NCI-H82 (cell line): ENCODE measurements around the gene MMP12.
"Not testable (repeated sequence)": the region's sequence is repeated elsewhere in the genome, so short reads cannot be mapped to it uniquely, and the experiment has no call there.

ENCODE experiments used
- DNase-seq: peaks from one replicate; lab custom pipeline; 2025; lab: John Stamatoyannopoulos, UW

Gene MMP12

GRCh38 chr11:102874852-102875251 is at the start of gene MMP12:
TSS of gene MMP12 (minus strand) at chr11:102874982. CDS start at chr11:102874937, 45 bp downstream.
- DNase-seq = no peak

DNA sequence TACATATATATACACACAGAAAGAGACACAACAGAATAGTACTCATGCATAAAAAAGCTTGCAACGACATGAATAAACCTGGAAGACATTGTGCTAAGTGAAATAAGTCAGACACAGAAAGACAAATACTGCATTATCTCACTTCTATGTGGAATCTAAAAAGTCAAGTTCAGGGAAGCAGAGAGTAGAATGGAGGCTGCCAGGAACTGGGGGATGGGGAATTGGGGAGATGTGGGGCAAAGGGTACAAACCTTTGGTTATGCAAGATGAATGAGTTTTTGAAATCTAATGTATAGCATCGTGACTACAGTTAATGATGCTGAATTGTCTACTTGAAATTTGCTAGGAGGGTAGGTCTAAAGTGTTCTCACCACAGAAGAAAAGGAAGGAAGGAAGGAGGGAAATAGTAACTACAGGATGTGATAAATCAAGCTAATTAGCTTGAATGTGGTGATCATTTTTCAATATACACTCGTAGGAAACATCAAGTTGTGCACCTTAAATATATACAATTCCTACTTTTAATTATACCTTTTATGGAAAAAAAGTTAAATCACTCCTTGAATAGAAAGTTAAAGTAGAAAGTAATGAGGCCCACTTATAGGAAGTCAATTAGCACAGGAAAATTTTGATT is 46.9 kb upstream of the MMP12 start:
- DNase-seq = no peak

GRCh38 chr11:102920118-102920684 is 45.4 kb upstream of the MMP12 start:
- DNase-seq = no peak

GRCh38 chr11:102915044-102915375 is 40.2 kb upstream of the MMP12 start:
- DNase-seq = no peak

- DNase-seq = peak; percentile 9
These were observed 39.7 kb upstream of the MMP12 start for GRCh38 chr11:102914238-102915043.

- DNase-seq = no peak
These were observed 37.7 kb upstream of the MMP12 start for GRCh38 chr11:102912482-102912830.

- DNase-seq = no peak
These were observed 37.1 kb upstream of the MMP12 start for GRCh38 chr11:102911758-102912481.

- not testable (repeated sequence) for DNase-seq
These were observed 31.1 kb upstream of the MMP12 start for GRCh38 chr11:102905848-102906247.

DNA sequence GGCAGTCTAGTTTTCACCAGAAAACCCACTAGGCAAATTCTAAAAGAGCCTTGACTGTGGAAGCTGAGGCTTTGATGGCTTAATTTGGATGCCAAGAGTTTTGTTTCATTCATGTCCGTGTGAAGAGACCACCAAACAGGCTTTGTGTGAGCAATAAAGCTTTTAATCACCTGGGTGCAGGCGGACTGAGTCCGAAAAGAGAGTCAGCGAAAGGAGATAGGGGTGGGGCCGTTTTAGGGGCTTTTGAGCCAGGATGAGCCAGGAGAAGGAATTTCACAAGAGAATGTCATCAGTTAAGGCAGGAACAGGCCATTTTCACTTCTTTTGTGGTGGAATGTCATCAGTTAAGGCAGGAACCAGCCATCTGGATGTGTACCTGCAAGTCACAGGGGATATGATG is 29.1 kb upstream of the MMP12 start:
- not testable (repeated sequence) for DNase-seq

DNA sequence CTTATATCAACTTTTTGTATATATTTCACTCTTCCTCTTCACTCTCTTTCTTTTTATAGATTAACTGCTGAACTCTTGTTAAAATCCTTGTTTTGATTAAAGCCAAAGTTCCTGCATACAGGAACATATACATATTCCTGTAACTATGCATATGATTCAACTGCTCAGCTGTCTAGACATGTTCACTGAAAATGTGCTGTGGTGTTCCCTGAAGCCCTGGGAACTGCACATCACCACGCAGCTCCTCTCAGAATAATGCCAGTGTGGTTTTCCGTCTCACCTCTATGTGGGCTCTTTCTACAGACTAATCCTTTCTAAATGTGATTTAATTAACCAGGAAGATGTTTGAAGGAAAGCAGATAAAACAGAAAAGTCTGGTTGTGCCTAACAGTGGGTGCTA is 25.6 kb upstream of the MMP12 start:
- DNase-seq = no peak

DNA sequence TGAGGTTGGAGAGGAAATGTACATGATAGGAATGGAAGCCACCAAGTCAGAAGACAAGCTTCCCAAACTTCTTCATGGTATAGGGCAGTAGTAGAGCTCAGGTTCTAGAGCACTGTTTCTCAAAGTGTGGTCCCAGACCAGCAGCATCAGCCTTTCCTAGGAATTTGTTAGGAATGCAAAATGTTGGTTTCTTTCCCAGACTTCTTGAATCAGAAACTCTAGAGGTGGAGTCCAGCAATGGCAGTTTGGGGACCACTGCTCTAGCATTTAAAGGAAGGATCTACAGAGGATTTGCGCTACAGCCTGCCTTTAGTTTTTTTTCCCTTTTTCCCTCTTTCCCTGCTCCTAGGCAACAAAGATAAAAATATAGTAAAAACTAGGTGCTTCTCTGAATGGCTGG is 17.0 kb upstream of the MMP12 start:
- no peak for DNase-seq

DNA sequence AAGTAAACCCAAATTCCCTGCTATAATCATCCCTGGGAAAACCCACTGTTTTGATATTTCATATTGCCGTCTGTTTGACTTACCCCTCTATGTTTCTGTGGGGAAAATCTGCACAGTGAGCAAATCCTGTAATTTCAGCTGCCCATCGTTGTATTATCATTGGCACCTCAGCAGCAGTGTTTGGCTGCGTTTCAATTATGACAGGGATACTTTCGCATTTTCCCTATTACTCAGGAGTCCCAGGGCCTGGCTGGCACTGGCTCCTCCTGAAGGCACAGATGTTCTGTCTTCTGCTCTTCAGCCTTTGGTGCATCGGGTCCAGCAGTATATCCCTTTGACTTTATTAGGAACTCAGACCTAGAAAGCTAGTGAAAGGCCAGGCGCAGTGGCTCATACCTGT is 12.2 kb upstream of the MMP12 start:
- no peak for DNase-seq

- DNase-seq = no peak
These were observed 8.4 kb upstream of the MMP12 start for GRCh38 chr11:102883141-102883540.

DNA sequence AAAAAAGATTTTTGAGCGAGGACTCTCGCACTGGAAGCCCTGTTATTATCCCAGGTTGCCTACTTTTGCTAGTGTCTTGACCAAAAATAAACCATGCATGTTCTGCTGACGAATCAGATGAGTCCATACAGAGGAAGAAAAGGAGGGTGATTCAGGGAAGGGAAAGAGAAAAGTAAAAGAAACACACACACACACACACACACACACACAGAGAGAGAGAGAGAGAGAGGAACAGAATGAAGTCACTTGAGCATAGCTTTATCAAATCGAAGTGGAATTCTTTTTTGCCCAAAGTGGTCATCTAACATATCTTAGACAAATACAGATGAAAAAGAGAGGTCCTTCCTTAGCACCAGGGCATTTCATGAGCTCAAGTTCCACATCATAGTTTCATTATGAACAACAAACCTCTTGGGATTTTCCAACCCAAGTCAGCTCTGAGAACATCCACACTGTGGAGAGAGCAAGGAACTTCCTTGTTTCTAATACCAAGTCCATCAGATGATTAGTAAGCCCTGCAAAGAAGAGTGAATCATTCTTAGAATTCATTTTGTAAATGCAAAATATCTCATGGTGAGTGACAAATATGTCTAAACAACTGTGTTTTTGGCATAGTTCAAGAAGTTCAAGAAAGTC is 7.7 kb upstream of the MMP12 start:
- DNase-seq = no peak

GRCh38 chr11:102879801-102880200 is 5.0 kb upstream of the MMP12 start:
- no peak for DNase-seq

DNA sequence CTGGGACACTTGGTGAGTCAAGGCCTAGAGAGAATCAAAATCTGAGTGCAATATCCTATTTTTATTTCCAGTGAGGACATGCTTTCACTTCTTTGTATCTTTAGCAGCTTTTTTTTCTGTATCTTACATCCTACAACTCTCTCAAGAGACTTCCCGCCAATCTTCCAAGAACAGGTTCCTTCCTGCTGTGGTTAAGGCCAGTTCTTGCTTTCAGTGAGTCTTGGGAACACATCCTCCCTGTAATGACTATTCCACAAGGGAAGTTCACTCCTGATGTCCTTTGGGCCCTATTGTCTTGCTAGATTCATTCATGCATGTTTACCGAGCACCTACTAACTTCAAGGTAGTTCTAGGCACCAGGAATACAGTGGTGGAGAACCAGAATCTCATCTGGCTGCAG is 3.8 kb upstream of the MMP12 start:
- DNase-seq = no peak

DNA sequence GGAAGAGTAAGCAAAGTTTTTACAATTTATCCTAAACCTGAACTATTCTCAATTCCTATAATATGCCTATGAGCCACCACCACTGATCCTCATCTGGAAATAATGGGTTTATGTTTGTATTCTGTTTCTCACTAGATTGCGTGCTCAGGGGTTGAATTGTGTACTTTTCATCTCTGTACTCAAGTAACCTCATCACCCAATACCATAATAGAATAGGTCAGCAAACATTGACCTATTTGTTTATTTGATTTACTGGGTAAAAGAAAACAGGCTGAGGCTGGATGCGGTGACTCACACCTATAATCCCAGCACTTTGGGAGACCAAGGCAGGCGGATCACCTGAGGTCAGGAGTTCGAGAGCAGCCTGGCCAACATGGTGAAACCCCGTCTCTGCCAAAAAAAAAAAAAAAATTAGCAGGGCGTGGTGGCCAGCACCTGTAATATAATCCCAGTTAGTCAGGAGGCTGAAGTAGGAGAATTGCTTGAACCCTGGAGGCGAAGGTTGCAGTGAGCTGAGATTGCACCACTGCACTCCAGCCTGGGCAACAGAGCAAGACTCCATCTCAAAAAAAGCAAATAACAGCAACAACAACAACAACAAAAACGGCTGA is 5.3 kb downstream of the MMP12 start:
- not testable (repeated sequence) for DNase-seq

GRCh38 chr11:102868339-102868738 is 6.4 kb downstream of the MMP12 start:
- DNase-seq = no peak

GRCh38 chr11:102864724-102865123 is 10.1 kb downstream of the MMP12 start:
- no peak for DNase-seq

DNA sequence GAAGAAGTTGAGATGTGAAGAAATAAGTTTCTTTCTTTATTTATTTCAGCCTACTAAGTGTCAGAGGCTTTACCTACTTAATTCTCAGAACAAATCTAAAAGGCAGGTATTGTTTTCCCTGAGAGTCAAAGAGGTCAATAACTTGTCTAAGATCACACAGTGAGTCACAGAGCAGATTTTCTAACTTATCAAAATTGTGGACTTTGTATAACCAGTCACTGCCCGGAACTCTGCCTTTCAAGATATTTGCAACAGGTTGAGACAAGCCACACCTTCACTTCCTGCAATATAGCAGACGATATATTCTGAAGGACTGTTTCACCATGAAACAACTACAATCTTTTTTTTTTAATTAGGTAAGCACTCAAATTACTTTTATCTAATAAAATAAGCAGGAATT is 20.8 kb downstream of the MMP12 start:
- no peak for DNase-seq

- DNase-seq = no peak
These were observed 21.7 kb downstream of the MMP12 start for GRCh38 chr11:102853055-102853454.
